Activated CD4-positive, CD25-positive, alpha-beta regulatory T cell treated with anti-CD3 and anti-CD28 coated beads, Interleukin-2, amount 50 U/mL, for 16 hours (primary cell): ENCODE results near the gene POLQ.
"Not testable (repeated sequence)": the region's sequence is repeated elsewhere in the genome, so short reads cannot be mapped to it uniquely, and the experiment has no call there.

Source experiments
- DNase-seq: peaks from one replicate; pipeline ENCODE4 v3.0.0-alpha.2; 2020; ENCODE audit warnings: low read depth, low spot score

Gene POLQ

GRCh38 chr3:121545574-121546455, at the start of gene POLQ:
Gene POLQ (minus strand): TSS chr3:121545988. CDS start chr3:121545877, 111 bp downstream.
- peak; percentile 77 for DNase-seq

DNA sequence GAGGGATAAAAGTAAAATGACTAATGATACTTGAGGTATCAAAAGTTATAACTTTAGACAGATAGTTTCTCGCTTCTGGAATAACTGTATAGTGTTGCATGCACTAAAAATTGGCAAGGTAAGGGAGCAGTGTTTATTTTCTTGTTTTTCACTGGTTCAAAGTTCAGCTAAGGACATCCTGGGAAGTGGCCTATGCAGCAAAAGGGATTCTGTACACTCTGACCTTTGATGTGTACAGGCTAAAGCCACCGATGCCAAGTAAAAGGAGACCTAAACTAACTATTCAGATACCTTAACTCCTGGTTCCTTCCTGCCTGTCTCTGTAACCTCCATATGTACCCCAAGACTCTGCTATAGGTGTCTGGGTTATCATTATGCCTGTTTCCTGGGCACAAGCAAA, 49.1 kb upstream of the POLQ start:
- no peak for DNase-seq

GRCh38 chr3:121593806-121594205, 48.0 kb upstream of the POLQ start:
- not testable (repeated sequence) for DNase-seq

- no peak for DNase-seq
Observed at GRCh38 chr3:121592856-121593702, 47.3 kb upstream of the POLQ start, which contains the start of gene FBXO40. Gene FBXO40 (plus strand): TSS chr3:121593379. CDS start chr3:121620576, 27,197 bp downstream.

- DNase-seq = no peak
Observed at GRCh38 chr3:121584418-121584817, 38.6 kb upstream of the POLQ start.

GRCh38 chr3:121581691-121582090, 35.9 kb upstream of the POLQ start:
- no peak for DNase-seq

DNA sequence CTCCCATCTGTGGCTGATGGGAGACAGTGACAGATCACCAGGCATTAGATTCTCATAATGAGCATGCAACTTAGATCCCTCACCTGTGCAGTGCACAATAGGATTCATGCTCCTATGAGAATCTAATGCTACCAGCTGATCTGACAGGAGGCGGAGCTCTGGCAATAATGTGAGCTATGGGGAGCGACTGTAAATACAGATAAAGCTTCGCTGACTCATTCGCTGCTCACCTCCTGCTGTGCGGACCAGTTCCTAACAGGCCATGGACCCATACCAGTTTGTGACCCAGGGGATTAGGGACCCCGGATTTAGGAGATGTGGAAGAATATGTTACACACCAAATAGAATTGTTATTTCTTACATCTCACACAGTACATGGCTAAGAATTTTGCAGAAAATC, 28.7 kb upstream of the POLQ start:
- DNase-seq = no peak

DNA sequence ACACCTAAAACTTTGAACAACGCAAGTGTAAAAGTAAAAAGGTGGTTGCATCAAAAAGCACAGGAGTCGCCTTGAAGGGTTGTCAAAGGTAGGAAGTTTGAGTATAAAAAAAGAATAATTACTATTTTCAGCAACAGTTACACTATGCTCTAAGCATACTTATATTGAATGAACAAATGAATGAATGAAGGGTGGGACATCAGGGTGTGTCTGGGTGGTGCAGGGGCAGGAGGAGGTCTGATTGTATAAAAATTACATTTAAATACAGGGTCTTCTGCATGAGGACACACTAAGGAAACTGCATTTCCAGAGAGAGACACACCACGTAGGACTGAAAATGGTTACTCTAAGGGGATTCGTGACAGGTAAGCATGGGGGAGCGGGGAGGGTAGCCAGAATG, 21.9 kb upstream of the POLQ start, which contains the start of gene ARGFX:
TSS of gene ARGFX (plus strand) at position 301 of the 400 bp plus-strand sequence. CDS start 2,765 bp downstream, outside the sequence.
- DNase-seq = no peak

DNA sequence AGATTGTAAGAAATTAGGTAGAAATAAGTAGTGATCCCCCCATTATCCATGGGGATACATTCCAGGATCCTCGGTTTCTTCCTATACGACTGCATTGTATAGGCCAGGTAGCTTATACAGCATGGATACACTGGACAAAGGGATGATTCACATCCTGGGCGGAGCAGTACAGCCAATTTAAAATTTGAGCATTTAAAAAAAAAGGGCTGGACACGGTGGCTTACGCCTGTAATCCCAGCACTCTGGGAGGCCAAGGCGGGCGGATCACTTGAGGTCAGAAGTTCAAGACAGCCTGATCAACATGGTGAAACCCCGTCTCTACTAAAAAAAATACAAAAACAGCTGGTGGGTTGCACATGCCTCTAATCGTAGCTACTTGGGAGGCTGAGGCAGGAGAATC, 21.0 kb upstream of the POLQ start:
- no peak for DNase-seq

- DNase-seq = no peak
Observed at GRCh38 chr3:121562148-121562547, 16.4 kb upstream of the POLQ start.

DNA sequence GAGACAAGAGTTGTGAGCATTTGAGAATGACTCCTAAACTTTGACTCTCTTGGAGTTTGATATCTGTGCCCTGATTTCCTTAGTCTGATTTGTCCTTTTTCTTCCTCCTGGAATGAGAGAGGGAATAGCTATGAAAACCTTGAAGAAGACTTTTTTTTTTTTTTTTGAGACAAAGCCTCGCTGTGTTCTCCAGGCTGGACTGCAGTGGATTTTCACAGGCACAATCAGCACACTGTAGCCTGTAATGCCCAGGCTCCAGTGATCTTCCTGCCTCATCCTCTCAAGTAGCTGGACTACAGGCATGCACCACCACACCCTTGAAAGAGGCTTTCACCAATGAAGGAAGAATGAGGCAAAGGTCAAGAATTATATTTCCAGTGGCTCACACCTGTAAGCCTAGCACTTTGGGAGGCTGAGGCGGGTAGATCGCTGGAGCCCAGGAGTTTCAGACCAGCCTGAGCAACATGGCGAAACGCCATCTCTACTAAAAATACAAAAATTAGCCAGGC, 11.7 kb upstream of the POLQ start:
- DNase-seq = no peak

DNA sequence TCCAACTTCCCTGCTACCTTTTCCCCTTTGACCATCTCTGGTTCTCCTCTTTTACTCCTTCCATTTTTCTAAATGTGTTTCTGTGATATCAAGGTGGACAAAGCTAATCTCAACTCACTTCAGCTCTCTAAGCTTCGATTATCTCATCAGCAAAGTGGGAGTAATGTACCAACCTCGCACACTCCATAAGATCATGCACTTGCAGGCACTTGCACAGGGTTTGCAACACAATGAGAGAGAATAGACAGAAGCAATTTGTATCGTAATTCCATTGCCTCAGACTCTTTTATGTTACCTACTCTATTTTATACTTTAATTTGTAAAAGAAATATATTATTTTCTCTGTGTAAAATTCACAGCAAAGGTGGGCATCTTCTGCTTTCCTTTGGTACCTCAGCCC, 7.0 kb upstream of the POLQ start:
- no peak for DNase-seq

DNA sequence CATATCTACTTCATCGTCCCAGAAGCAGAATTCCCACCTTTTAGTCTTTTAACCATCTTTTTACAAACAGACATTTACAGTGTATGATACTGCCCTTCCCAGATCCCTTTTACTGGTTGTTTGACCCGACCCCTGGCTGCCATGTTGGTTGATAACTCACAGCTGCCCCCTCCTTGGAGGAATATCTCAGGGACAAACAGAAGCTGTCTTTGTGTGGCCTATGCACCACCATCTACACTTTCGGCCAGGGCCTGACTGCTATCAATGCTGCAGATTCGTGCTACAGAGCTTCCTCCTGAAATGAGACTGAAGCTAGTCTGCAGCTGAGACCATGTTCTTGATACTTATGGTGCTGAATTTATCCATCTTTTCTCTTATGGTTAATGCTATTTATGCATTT, 6.6 kb upstream of the POLQ start:
- no peak for DNase-seq

DNA sequence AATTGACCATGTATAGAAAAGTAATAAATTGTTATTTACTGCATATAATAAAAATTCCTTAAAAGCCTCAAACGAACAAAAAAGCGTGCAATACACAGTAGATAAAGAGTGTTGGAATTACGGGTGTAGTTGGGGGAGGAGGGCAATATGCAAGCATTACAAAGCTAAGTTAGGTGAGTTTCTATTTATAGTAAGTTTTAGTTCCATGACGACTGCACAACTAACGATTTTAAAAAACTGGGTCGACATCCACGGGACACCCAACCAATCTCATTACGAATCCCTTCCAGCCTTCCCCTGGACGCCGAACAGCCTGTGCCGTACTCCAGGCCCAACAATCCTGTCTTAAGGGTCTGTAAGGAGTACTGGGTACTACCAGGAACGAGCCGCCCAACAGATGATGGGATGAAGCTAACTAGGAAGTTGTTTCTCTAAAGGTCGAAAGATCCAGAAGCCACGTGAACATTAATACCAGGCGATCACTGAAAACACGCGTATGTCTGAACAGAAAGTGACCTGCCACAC, 677 bp downstream of the POLQ start:
- DNase-seq = no peak

- no peak for DNase-seq
Observed at GRCh38 chr3:121542924-121543323, 2.9 kb downstream of the POLQ start.

- no peak for DNase-seq
Observed at GRCh38 chr3:121531269-121531668, 14.5 kb downstream of the POLQ start.

DNA sequence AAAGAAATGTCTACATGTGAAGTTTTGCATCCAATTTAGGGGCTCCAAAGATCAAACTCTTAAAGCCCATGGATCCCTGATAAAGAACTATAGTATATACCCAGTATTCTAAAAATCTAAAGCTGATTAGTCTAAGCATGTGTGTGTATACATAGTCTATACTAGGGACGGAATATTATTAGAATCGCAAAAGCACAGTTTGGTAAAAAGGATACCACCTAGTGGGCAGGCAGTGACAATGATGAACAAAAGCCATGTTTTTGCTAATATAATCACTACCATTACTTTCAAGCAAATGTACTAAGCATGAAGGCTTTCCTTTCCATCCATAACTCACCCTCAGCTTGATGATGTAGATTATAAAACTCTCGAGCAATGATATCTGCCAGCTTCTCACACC, 16.5 kb downstream of the POLQ start:
- DNase-seq = no peak

GRCh38 chr3:121520510-121520909, 25.3 kb downstream of the POLQ start:
- DNase-seq = no peak

- DNase-seq = no peak
Observed at GRCh38 chr3:121517953-121518655, 27.7 kb downstream of the POLQ start.

DNA sequence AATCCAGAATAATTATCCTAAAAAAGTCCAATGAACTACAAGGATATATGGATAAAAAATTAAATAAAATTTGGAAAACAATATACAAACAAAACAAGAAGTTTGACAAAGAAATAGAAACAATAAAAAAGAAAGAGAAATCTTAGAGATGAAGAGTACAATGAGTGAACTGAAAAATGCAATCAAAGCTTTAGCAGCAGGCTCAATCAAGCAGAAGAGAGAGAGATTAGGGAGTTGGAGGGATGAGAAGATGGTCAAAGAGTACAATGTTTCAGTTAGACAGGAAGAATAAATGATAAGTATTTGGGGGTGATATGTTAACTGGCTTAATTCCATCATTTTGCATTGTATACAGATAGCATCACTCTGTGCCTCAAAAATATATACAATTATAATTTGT, 29.9 kb downstream of the POLQ start:
- no peak for DNase-seq

- no peak for DNase-seq
Observed at GRCh38 chr3:121515313-121515712, 30.5 kb downstream of the POLQ start.
